Esophagus (tissue), 2 donors: ENCODE data around the gene A2M. TPM values are rescaled to one million over a fixed set of nuclear protein-coding genes. Genes with fewer than 3 reads are reported as not detected.

Source experiments
- H3K27ac ChIP-seq, 2 donors: one replicate each; pipeline ENCODE4 v1.5.1; 2013; ENCODE audit warnings: low read depth in 2 of 2, mild to moderate bottlenecking in 2 of 2, inconsistent platforms in 1 of 2, low read length in 1 of 2, moderate library complexity in 1 of 2
- H3K27me3 ChIP-seq, 2 donors: one replicate each; pipeline ENCODE4 v1.6.1; 2013; ENCODE audit warnings: low read length in 2 of 2, control low read depth in 1 of 2, mild to moderate bottlenecking in 1 of 2; ENCODE audit not compliant: insufficient read depth in 2 of 2, control insufficient read depth in 1 of 2
- H3K36me3 ChIP-seq, 2 donors: one replicate each; pipeline ENCODE4 v1.6.1; 2013; ENCODE audit warnings: low read length in 1 of 2; ENCODE audit not compliant: control insufficient read depth in 2 of 2, insufficient read depth in 2 of 2
- H3K4me1 ChIP-seq, 2 donors: one replicate each; pipeline ENCODE4 v1.6.1; 2013; ENCODE audit warnings: low read length in 1 of 2; ENCODE audit not compliant: control insufficient read depth in 2 of 2, insufficient read depth in 2 of 2
- H3K4me3 ChIP-seq, 2 donors: one replicate each; pipeline ENCODE4 v1.5.1; 2013; ENCODE audit warnings: low read length in 2 of 2, mild to moderate bottlenecking in 2 of 2, low read depth in 1 of 2, moderate library complexity in 1 of 2
- H3K9me3 ChIP-seq, 2 donors: one replicate each; pipeline ENCODE4 v1.6.1; 2013; ENCODE audit warnings: mild to moderate bottlenecking in 2 of 2, low read depth in 1 of 2, low read length in 1 of 2, moderate library complexity in 1 of 2; ENCODE audit not compliant: control insufficient read depth in 2 of 2, insufficient read depth in 1 of 2
- WGBS, 2 donors: extraction: QIAGEN DNeasy Blood & Tissue Kit; methylation state at CpG; one replicate each; pipeline ENCODE4 v1.1.7; 2013; 5-methylcytosine and 5-hydroxymethylcytosine counted together
- polyA plus RNA-seq, 2 donors: library from polyadenylated mRNA; stranded (reverse); fragments of 200-250 nt; gene quantifications; one replicate each; pipeline ENCODE4 v1.2.3, GENCODE V29; 2013
- donor health status: healthy with polysubstance abuse.
- donor health status: Bipolar disorder and iron deficiency.

A2M gene
- polyA plus RNA-seq, 2 donors = 18.0 to 60.4 TPM

- H3K27ac ChIP-seq = no peak overlapping the region
- H3K9me3 ChIP-seq = no peaks in the 10 kb centered on the region
- peaks cover 0 to 5% of the 10 kb centered on the region in 2 donors for H3K36me3 ChIP-seq
- 80 to 81% methylated on average over 8 of the region's 8 CpGs for WGBS, 2 donors
- H3K27me3 ChIP-seq = no peaks in the 10 kb centered on the region
- H3K4me3 ChIP-seq = no peak overlapping the region
- H3K4me1 ChIP-seq = no peaks in the 10 kb centered on the region
Measured at GRCh38 chr12:9091891-9092598, 23.7 kb downstream of the A2M start.

GRCh38 chr12:9090220-9090619 is 25.5 kb downstream of the A2M start:
- Histone ChIP-seq H3K27me3 (no peaks in the 10 kb centered on the region), H3K9me3 (no peaks in the 10 kb centered on the region), H3K4me3 (no peak overlapping the region), H3K36me3 (peaks cover 0 to 5% of the 10 kb centered on the region in 2 donors), H3K4me1 (no peaks in the 10 kb centered on the region), H3K27ac (no peak overlapping the region)
- WGBS, 2 donors = 81 to 88% methylated on average over 5 of the region's 5 CpGs

- H3K36me3 ChIP-seq = peaks cover 0 to 4% of the 10 kb centered on the region in 2 donors
- no peak overlapping the region for H3K4me3 ChIP-seq
Measured at GRCh38 chr12:9087087-9087835, 28.5 kb downstream of the A2M start.

GRCh38 chr12:9086087-9086486 is 29.6 kb downstream of the A2M start:
- H3K27ac ChIP-seq = no peak overlapping the region
- peaks cover 0 to 2% of the 10 kb centered on the region in 2 donors for H3K4me1 ChIP-seq
- H3K9me3 ChIP-seq = no peaks in the 10 kb centered on the region
- 51 to 53% methylated on average over 1 of the region's 1 CpG for WGBS, 2 donors
- H3K27me3 ChIP-seq = no peaks in the 10 kb centered on the region
- no peaks in the 10 kb centered on the region for H3K36me3 ChIP-seq
- no peak overlapping the region for H3K4me3 ChIP-seq

More at GRCh38 chr12:9087087-9087835, 28.5 kb downstream of the A2M start:
- Histone ChIP-seq H3K9me3 (no peaks in the 10 kb centered on the region), H3K4me1 (no peaks in the 10 kb centered on the region), H3K27me3 (no peaks in the 10 kb centered on the region), H3K27ac (no peak overlapping the region)

GRCh38 chr12:9084417-9084816 is 31.3 kb downstream of the A2M start:
- H3K36me3 ChIP-seq = no peaks in the 10 kb centered on the region

GRCh38 chr12:9083793-9084192 is 31.9 kb downstream of the A2M start:
- H3K27me3 ChIP-seq = no peaks in the 10 kb centered on the region
- WGBS, 2 donors = 91 to 92% methylated on average over 2 of the region's 2 CpGs
- no peaks in the 10 kb centered on the region for H3K9me3 ChIP-seq
- no peaks in the 10 kb centered on the region for H3K36me3 ChIP-seq
- H3K4me1 ChIP-seq = peaks cover 0 to 2% of the 10 kb centered on the region in 2 donors
- no peak overlapping the region for H3K27ac ChIP-seq
- no peak overlapping the region for H3K4me3 ChIP-seq

More at GRCh38 chr12:9084417-9084816, 31.3 kb downstream of the A2M start:
- Histone ChIP-seq H3K4me1 (peaks cover 0 to 2% of the 10 kb centered on the region in 2 donors), H3K27ac (no peak overlapping the region), H3K9me3 (no peaks in the 10 kb centered on the region), H3K4me3 (no peak overlapping the region), H3K27me3 (no peaks in the 10 kb centered on the region)
- WGBS, 2 donors = 66 to 76% methylated on average over 2 of the region's 2 CpGs

- Histone ChIP-seq H3K27me3 (no peaks in the 10 kb centered on the region), H3K9me3 (no peaks in the 10 kb centered on the region), H3K36me3 (peaks cover 0 to 2% of the 10 kb centered on the region in 2 donors), H3K4me1 (peaks cover 0 to 2% of the 10 kb centered on the region in 2 donors), H3K27ac (no peak overlapping the region), H3K4me3 (no peak overlapping the region)
- WGBS, 2 donors = 86 to 91% methylated on average over 3 of the region's 3 CpGs
Measured at GRCh38 chr12:9081667-9082427, 33.9 kb downstream of the A2M start.

- Histone ChIP-seq H3K4me3 (no peak overlapping the region), H3K27me3 (no peaks in the 10 kb centered on the region), H3K27ac (no peak overlapping the region), H3K36me3 (peaks cover 0 to 2% of the 10 kb centered on the region in 2 donors), H3K4me1 (peaks cover 0 to 2% of the 10 kb centered on the region in 2 donors), H3K9me3 (no peaks in the 10 kb centered on the region)
- WGBS, 2 donors = 92 to 95% methylated on average over 5 of the region's 5 CpGs
Measured at GRCh38 chr12:9079883-9080675, 35.6 kb downstream of the A2M start.

GRCh38 chr12:9079082-9079481 is 36.6 kb downstream of the A2M start:
- peaks cover 0 to 2% of the 10 kb centered on the region in 2 donors for H3K4me1 ChIP-seq

More at GRCh38 chr12:9079082-9079481, 36.6 kb downstream of the A2M start:
- Histone ChIP-seq H3K4me3 (no peak overlapping the region), H3K27ac (no peak overlapping the region), H3K9me3 (no peaks in the 10 kb centered on the region), H3K27me3 (no peaks in the 10 kb centered on the region), H3K36me3 (peaks cover 0 to 2% of the 10 kb centered on the region in 2 donors)
- WGBS, 2 donors = 66 to 83% methylated on average over 3 of the region's 3 CpGs
